ENCODE data around the gene BCL10. TPM values are rescaled to one million over a fixed set of nuclear protein-coding genes. Genes with fewer than 3 reads are reported as not detected.

Gene BCL10
- total RNA-seq, 2 experiments from 2014 or later, result 26.3 to 29.9 TPM

DNA sequence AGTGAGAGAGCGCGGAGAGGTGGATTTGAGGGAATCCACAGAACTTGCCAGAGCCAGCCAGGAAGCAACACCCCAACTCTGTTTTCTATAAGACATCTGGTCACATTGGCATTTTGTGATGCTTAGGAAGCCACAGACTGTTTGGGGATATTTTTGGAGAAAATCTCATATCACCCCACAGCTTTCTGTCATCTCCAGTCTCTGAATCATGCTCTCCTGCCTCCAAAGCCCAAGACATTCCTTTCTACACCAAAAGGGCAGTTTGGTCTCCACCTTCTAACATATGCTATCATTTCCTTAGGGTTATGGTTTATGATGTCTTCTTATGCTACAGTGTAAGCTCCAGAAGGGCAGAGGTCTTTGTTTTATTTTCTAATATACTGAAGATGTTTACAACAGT, 14.4 kb upstream of the BCL10 start:
- no peak for DNase-seq
- H3K4me3 Mint-ChIP-seq, result no peak overlapping the region
- H3K27ac Mint-ChIP-seq, result no peak overlapping the region
- ChIA-PET CTCF (interaction anchor here (1.2 kb wide), 1 partner anchor 346 kb away, joined by 3 read pairs; no protein-coding TSS in a partner anchor), POLR2A (no interaction called here)
- H3K36me3 Mint-ChIP-seq (ENCODE audit: low read depth), result no peaks in the 10 kb centered on the region
- peaks cover 5% of the 10 kb centered on the region for H3K4me1 Mint-ChIP-seq
- peaks cover 37% of the 10 kb centered on the region for H3K27me3 Mint-ChIP-seq
- no peaks in the 10 kb centered on the region for H3K9me3 Mint-ChIP-seq

DNA sequence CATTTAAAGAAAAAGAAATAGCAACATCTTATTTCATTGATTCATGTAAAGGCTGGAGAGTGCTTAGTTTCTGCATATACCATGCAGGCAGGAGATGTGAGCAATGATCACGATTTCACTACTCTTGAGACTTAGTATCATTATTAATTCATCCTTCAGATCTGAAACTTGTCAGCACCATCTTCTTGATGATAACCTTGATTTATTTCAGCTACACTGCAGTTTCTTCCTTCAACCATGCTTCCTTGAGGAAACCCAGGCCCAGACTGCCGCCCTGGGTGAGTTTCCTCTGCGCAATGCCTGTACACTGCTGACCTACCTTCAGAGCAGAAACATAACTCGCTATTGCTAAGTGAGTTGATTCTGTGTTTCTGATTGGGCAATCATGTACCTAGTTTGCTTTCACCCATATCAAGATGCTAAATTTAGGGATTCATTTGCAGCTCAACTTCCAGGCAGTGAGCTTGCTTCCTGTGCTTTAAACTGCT, 13.5 kb upstream of the BCL10 start:
- CTCF ChIA-PET, result interaction anchor here (1.2 kb wide), 1 partner anchor 345 kb away, joined by 3 read pairs; no protein-coding TSS in a partner anchor
- H3K27ac Mint-ChIP-seq, result no peak overlapping the region
- no peaks in the 10 kb centered on the region for H3K9me3 Mint-ChIP-seq
- H3K36me3 Mint-ChIP-seq (ENCODE audit: low read depth), result no peaks in the 10 kb centered on the region
- peaks cover 5% of the 10 kb centered on the region for H3K4me1 Mint-ChIP-seq
- DNase-seq, result no peak
- H3K4me3 Mint-ChIP-seq, result no peak overlapping the region
- POLR2A ChIA-PET, result no interaction called here
- H3K27me3 Mint-ChIP-seq, result peaks cover 39% of the 10 kb centered on the region

DNA sequence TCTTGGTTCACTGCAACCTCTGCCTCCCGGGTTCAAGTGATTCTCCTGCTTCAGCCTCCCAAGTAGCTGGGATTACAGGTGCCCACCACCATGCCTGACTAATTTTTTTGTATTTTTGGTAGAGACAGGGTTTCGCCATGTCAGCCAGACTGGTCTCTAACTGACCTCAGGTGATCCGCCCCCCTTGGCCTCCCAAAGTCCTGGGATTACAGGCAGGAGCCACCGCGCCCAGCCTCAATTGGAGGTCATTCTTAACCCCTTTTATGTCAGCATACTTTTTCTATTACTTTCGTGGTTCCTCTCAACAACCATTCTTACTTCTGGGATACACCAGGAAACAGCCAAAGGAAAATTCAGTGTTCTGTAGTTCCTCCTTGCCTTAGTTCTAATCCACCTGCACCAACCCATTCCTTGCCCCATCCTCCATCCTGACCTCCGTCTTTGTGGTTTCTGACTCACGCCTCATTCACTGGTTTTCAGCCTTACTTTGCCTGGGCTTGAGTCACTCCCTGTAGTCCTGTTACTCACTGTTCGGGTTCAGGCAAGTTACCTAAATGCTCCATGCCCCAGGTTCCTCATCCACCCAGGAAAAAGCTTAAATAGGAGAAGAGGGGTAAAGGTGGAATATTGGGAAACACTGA, 12.9 kb upstream of the BCL10 start:
- Mint-ChIP-seq H3K27ac (no peak overlapping the region), H3K4me3 (no peak overlapping the region), H3K36me3 (ENCODE audit: low read depth) (no peaks in the 10 kb centered on the region), H3K9me3 (no peaks in the 10 kb centered on the region), H3K27me3 (peaks cover 36% of the 10 kb centered on the region), H3K4me1 (peaks cover 5% of the 10 kb centered on the region)
- CTCF ChIA-PET, result no interaction called here
- POLR2A ChIA-PET, result no interaction called here
- DNase-seq, result no peak

DNA sequence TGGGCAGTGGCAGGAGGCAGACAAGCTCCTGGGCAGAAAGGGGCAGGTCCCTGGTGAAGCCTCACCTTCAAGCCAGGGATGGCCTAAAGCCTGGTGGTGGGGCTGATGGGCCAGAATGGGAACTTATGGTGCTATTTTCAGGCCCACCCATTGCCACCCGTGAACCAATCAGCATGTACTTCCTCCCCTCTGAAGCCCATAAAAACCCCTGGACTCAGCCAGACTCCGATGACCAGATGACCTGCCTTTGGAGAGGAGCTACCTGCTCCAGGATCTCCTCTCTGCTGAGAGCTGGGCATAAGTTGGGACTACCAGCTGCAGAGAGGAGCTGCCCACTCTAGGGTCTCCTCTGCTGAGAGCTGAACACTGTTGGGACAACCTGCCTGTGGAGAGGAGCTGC, 7.8 kb upstream of the BCL10 start:
- POLR2A ChIA-PET, result interaction anchor here (0.6 kb wide), 1 partner anchor 12 kb away, joined by 4 read pairs; no protein-coding TSS in a partner anchor
- no peak overlapping the region for H3K27ac Mint-ChIP-seq
- DNase-seq, result no peak
- H3K27me3 Mint-ChIP-seq, result peaks cover 34% of the 10 kb centered on the region
- no peaks in the 10 kb centered on the region for H3K9me3 Mint-ChIP-seq
- H3K4me1 Mint-ChIP-seq, result peaks cover under 1% of the 10 kb centered on the region
- H3K4me3 Mint-ChIP-seq, result no peak overlapping the region
- CTCF ChIA-PET, result interaction anchor here (0.5 to 2.0 kb wide), 3 partner anchors 10 to 170 kb away, joined by 3 to 10 read pairs (median 5); partner anchors contain the start of gene C1orf52
- H3K36me3 Mint-ChIP-seq (ENCODE audit: low read depth), result no peaks in the 10 kb centered on the region

DNA sequence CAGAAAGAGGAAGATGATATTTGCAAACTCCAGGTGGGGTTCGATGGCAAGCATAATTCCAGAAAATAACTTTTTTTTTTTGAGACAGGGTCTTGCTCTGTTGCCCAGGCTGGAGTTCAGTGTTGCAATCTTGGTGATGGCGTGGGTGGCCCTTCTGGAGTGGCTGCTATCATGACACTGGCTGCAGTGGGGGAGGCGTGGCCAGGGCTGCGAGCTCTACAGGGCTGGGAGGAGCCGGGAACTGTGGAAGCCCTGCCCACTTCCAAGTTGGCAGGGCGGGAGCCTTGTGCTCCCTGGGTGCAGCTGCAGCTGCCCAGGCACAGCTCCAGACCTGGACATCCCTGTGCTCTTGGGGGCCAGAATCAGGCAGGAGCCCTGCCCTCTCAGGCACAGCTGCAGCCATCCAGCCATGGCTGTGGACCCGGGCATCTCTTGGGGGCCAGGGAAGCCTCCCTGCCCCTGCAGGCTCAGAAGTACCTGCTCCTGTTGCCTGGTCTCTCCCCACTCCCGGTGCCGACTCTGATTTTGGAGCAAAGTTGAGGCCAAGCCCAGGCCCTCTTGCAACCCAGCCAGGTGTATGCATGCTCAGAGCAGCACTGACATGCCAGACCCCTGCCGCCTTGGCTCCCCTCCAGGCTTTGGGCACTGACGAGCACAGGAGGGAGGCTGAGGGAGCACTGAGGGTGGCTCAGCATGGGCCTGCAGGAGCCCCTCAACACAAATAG, 7.2 kb upstream of the BCL10 start:
- no peak overlapping the region for H3K27ac Mint-ChIP-seq
- peaks cover 38% of the 10 kb centered on the region for H3K27me3 Mint-ChIP-seq
- CTCF ChIA-PET, result interaction anchor here (0.5 to 1.2 kb wide), 2 partner anchors 11 to 170 kb away, joined by 3 to 5 read pairs; no protein-coding TSS in a partner anchor
- H3K4me3 Mint-ChIP-seq, result no peak overlapping the region
- POLR2A ChIA-PET, result no interaction called here
- DNase-seq, result no peak
- H3K9me3 Mint-ChIP-seq, result no peaks in the 10 kb centered on the region
- no peaks in the 10 kb centered on the region for H3K36me3 Mint-ChIP-seq (ENCODE audit: low read depth)
- H3K4me1 Mint-ChIP-seq, result peaks cover 6% of the 10 kb centered on the region

DNA sequence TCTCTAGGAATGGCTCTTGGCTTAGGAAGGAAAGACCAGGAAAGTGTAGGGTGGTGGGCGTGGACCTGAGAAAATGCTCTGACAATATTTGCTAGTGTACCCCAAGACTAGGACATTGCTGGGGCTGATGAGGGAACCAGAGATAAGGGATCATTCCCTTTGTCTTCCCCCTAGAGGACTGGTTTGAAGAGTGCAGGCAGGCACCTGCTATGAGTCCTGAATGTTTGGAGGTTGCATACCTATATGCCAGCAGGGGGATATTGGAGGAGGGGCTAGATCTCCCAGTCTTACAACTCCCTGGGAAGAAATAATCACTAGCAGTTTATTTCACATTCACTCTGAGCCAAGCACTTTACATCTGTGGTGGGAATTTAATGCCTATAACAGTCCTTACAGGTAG, 6.0 kb upstream of the BCL10 start:
- CTCF ChIA-PET, result interaction anchor here (1.4 kb wide), 1 partner anchor 23 kb away, joined by 3 read pairs; the partner anchor contains the start of gene C1orf52

DNA sequence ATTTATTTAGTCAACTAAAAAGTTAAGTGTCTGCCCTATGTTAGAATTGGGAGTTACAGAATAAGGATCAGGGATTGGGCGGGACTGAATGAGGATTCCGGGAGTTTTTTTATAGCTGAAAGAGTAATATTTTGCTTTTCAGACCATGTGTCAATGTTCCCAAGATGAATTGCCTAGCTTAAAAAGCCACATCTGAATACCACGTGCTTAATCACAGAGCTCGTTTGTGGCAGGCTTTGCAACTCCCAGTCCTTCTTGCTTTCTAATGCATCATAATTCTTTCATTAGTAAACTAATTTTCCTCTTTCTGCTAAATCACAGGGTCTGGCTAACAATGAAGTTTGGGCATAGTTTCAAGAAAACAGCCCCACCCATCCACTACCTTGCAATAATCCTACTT, 4.2 kb upstream of the BCL10 start:
- Mint-ChIP-seq H3K27ac (no peak overlapping the region), H3K27me3 (peaks cover 27% of the 10 kb centered on the region), H3K4me1 (peaks cover 16% of the 10 kb centered on the region), H3K36me3 (ENCODE audit: low read depth) (peaks cover 2% of the 10 kb centered on the region), H3K4me3 (no peak overlapping the region), H3K9me3 (no peaks in the 10 kb centered on the region)
- DNase-seq, result no peak
- CTCF ChIA-PET, result interaction anchor here (1.2 kb wide), 2 partner anchors 12 to 21 kb away, joined by 3 to 4 read pairs; partner anchors contain the start of gene C1orf52
- POLR2A ChIA-PET, result no interaction called here

More for the DNA sequence above, 6.0 kb upstream of the BCL10 start:
- POLR2A ChIA-PET, result no interaction called here
- Mint-ChIP-seq H3K27ac (no peak overlapping the region), H3K36me3 (ENCODE audit: low read depth) (no peaks in the 10 kb centered on the region), H3K4me1 (peaks cover 11% of the 10 kb centered on the region), H3K9me3 (no peaks in the 10 kb centered on the region), H3K4me3 (no peak overlapping the region), H3K27me3 (peaks cover 38% of the 10 kb centered on the region)
- no peak for DNase-seq

DNA sequence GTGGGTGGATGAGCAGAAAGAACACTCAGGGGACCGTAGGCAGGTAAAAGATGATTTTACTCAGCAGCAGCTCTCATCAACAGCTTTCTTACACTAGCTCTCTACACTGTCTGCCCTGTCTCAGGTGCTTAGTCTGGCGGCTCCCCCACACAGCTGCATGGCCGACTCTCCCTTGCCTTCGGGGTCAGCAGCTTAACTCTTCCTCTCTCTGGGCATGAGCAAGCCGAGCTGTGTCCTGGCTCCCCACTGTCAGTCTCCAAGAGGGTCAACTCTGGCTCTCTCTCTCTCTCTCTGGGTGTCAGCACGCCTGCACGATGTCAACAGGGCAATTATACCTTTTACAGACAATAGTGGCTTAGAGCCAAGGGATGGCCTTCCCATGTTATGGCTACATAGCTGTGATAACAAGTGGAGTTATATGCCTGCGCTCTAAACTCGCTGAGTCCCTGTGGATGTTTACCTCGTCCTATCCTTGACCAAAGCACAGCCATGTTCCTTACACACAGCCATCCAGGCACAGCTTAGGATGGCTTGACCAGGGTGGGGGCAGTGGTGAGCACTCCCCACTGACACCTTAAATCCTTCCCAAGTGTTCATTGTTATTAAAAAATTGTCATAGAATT, 3.1 kb upstream of the BCL10 start:
- no peak for DNase-seq
- ChIA-PET CTCF (interaction anchor here (1.2 kb wide), 1 partner anchor 20 kb away, joined by 3 read pairs; the partner anchor contains the start of gene C1orf52), POLR2A (no interaction called here)
- Mint-ChIP-seq H3K9me3 (no peaks in the 10 kb centered on the region), H3K4me1 (peaks cover 27% of the 10 kb centered on the region), H3K36me3 (ENCODE audit: low read depth) (peaks cover 9% of the 10 kb centered on the region), H3K27me3 (peaks cover 27% of the 10 kb centered on the region), H3K27ac (peak overlapping the region; percentile 31), H3K4me3 (no peak overlapping the region)

DNA sequence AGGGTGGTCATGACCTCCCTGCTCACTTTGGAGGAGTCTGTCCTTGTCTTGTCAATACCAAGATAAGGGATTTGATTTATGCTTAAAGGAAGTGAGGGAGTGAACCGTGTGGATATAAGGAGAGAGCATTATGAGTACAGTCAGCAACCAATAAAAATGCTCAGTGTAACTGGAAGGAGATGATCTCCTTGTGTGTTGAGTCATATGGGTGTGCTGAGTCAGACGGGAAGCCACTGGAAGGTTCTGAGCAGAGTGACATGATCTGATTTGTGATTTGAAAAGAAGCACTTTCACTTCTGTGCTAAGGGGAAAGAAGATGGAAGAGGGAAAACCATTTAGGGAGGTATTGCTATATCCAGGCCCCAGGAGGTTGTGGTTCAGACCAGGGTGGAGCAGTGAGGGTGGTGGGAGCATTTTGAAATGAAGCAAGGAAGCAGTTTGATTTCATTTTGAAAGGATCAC, 2.5 kb upstream of the BCL10 start:
- CTCF ChIA-PET, result no interaction called here
- Mint-ChIP-seq H3K9me3 (no peaks in the 10 kb centered on the region), H3K27ac (no peak overlapping the region), H3K36me3 (ENCODE audit: low read depth) (peaks cover 12% of the 10 kb centered on the region), H3K4me3 (no peak overlapping the region), H3K27me3 (peaks cover 27% of the 10 kb centered on the region), H3K4me1 (peaks cover 34% of the 10 kb centered on the region)
- DNase-seq, result peak; percentile 41
- POLR2A ChIA-PET, result no interaction called here

DNA sequence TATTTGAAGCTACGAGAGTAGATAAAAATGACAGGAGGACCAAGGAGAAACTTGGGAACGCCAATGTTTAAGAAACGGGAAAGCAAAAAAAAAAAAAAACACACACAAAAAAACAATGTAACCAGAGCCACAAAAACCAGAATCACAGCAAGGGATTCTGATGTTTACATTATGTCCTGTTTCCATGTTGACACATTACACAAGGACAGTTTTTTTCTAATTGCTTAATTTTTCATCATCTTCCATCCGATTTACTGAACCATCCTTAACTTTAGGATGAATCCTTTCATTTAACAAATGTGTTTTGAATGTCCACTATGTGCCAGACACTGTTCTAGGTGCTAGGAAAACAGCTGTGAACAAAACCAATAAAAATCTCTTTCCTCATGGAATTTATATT, 1.4 kb upstream of the BCL10 start:
- H3K27me3 Mint-ChIP-seq, result peaks cover 27% of the 10 kb centered on the region
- H3K4me3 Mint-ChIP-seq, result no peak overlapping the region
- H3K9me3 Mint-ChIP-seq, result no peaks in the 10 kb centered on the region
- peaks cover 45% of the 10 kb centered on the region for H3K4me1 Mint-ChIP-seq
- ChIA-PET POLR2A (no interaction called here), CTCF (interaction anchor here (1.3 to 3.7 kb wide), 3 partner anchors 19 to 23 kb away, joined by 3 to 38 read pairs (median 5); partner anchors contain the start of gene C1orf52)
- H3K36me3 Mint-ChIP-seq (ENCODE audit: low read depth), result peaks cover 21% of the 10 kb centered on the region
- no peak for DNase-seq
- H3K27ac Mint-ChIP-seq, result no peak overlapping the region

DNA sequence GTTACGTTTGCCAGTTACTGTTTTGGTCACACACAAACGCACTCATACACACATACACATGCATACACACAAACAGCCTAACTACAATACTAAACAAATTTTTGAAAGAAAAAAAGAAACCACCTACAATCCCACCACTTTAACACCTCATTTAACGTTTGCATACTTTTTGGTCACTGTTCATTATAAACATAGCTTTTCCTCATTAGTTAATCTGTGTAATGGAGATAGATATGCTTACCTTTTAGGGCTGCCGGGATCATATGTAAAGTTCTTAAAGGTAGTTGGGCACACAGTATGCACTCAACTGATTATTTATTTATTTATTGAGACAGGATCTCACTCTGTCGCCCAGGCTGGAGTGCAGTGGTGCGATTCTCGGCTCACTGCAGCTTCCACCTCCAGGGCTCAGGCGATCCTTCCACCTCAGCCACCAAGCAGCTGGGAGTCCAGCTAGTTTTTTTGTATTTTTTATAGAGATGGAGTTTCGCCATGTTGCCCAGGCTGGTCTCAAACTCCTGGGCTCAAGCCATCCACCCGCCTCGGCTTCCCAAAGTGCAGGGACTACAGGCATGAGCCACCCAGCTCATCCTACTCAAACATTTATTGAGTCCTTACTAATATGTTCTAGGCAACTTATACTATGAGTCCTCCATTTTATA, 677 bp upstream of the BCL10 start:
- ChIA-PET CTCF (interaction anchor here (0.6 to 3.7 kb wide), 10 partner anchors 9 to 686 kb away, joined by 3 to 38 read pairs (median 4); partner anchors contain the start of gene C1orf52), POLR2A (interaction anchor here (1.9 kb wide), 1 partner anchor 18 kb away, joined by 13 read pairs; the partner anchor contains the start of gene C1orf52)
- Mint-ChIP-seq H3K4me1 (peaks cover 48% of the 10 kb centered on the region), H3K4me3 (peak overlapping the region; percentile 83), H3K36me3 (ENCODE audit: low read depth) (peaks cover 24% of the 10 kb centered on the region), H3K27me3 (peaks cover 23% of the 10 kb centered on the region), H3K27ac (peak overlapping the region; percentile 95), H3K9me3 (no peaks in the 10 kb centered on the region)
- no peak for DNase-seq

DNA sequence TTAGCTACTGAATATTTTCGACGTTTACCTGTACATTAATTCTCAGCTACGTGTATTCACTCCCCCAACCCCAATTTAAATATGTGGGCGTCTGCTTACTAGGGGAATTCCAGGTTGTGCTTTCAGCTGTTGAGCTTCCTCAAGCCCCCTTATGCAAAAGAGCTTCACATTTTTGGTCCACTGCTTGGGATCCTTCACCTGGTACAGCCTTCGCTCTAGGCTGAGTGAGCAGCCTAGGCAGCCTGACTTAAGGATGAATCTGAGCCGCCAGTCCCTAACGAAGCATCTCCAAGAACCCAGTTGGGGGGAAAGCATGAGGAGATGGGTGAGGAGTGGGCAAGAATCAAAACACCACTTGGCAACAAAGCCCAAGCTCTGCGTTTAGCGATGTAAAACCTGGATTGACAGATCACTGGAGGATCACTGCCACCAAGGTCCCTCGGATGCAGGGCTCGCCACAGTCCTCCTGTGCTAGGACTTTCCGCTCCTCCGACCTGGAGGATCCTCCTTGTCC, 674 bp downstream of the BCL10 start:
- peak overlapping the region; percentile 95 for H3K27ac Mint-ChIP-seq
- H3K4me1 Mint-ChIP-seq, result peaks cover 56% of the 10 kb centered on the region
- H3K9me3 Mint-ChIP-seq, result no peaks in the 10 kb centered on the region
- DNase-seq, result peak; percentile 15
- peaks cover 13% of the 10 kb centered on the region for H3K27me3 Mint-ChIP-seq
- peak overlapping the region; percentile 83 for H3K4me3 Mint-ChIP-seq
- POLR2A ChIA-PET, result interaction anchor here (1.9 kb wide), 1 partner anchor 17 kb away, joined by 13 read pairs; the partner anchor contains the start of gene C1orf52
- CTCF ChIA-PET, result interaction anchor here (0.6 to 3.7 kb wide), 6 partner anchors 10 to 447 kb away, joined by 3 to 38 read pairs (median 3); partner anchors contain the start of gene C1orf52
- H3K36me3 Mint-ChIP-seq (ENCODE audit: low read depth), result peaks cover 30% of the 10 kb centered on the region

Data from activated CD4-positive, alpha-beta T cell treated with anti-CD3 and anti-CD28 coated beads, Interleukin-2, amount 10 ng/mL, durations not matched to agents 7 days and 5 days (primary cell).